Right renal pelvis (tissue), 4 donors: ENCODE data around the gene MAML2. TPM values are rescaled to one million over a fixed set of nuclear protein-coding genes. Genes with fewer than 3 reads are reported as not detected.
A peak's percentile ranks its signal among the peaks of the same experiment; 100 is the strongest.

Source experiments
- DNase-seq, 4 donors: peaks; one replicate each; pipeline ENCODE4 v3.0.0-alpha.2; 2013; ENCODE audit warnings: low read depth in 4 of 4, low spot score in 3 of 4, missing footprints in 1 of 4
- polyA plus RNA-seq, 4 donors: library from polyadenylated mRNA; unstranded; fragments of 120-200 nt; gene quantifications; one replicate each; pipeline ENCODE4 v1.2.1, GENCODE V29; 2013; ENCODE audit not compliant: insufficient read length in 4 of 4

MAML2 gene
- 10 to 100 TPM; 28.0 to 34.9 (median 33.1) TPM for polyA plus RNA-seq

GRCh38 chr11:96342961-96343711 lies at the start of gene MAML2:
MAML2 (minus strand) TSS chr11:96343195; CDS start chr11:96341895, 1,300 bp downstream.
- peak; percentile 80 to 90 (median 87) for DNase-seq

GRCh38 chr11:96391698-96392307 lies 48.8 kb upstream of the MAML2 start:
- no peak for DNase-seq

GRCh38 chr11:96390488-96390792 lies 47.4 kb upstream of the MAML2 start:
- DNase-seq = peak in 1 of 4 donors; percentile 10

GRCh38 chr11:96389720-96390487 lies 46.9 kb upstream of the MAML2 start, which contains the start of the genes CCDC82 and JRKL:
CCDC82 (minus strand) TSS chr11:96389912; CDS start chr11:96384747, 5,165 bp downstream.
JRKL (plus strand) TSS chr11:96390013; CDS start chr11:96390650, 637 bp downstream.
- DNase-seq = peak; percentile 90 to 96 (median 94)

- DNase-seq = peak in 3 of 4 donors; percentile 49 to 63 (median 62)
Measured at GRCh38 chr11:96388891-96389719, 46.1 kb upstream of the MAML2 start.

- DNase-seq = no peak
Measured at GRCh38 chr11:96385187-96385586, 42.2 kb upstream of the MAML2 start.

GRCh38 chr11:96384156-96384555 lies 41.2 kb upstream of the MAML2 start:
- no peak for DNase-seq

- DNase-seq = no peak
Measured at GRCh38 chr11:96376796-96377195, 33.8 kb upstream of the MAML2 start.

GRCh38 chr11:96373826-96374225 lies 30.8 kb upstream of the MAML2 start:
- no peak for DNase-seq

GRCh38 chr11:96367342-96367741 lies 24.3 kb upstream of the MAML2 start:
- DNase-seq = no peak

GRCh38 chr11:96366024-96366423 lies 23.0 kb upstream of the MAML2 start:
- DNase-seq = no peak

- no peak for DNase-seq
Measured at GRCh38 chr11:96365493-96365892, 22.5 kb upstream of the MAML2 start.

GRCh38 chr11:96361778-96362177 lies 18.8 kb upstream of the MAML2 start:
- no peak for DNase-seq

GRCh38 chr11:96358321-96358720 lies 15.3 kb upstream of the MAML2 start:
- DNase-seq = no peak

GRCh38 chr11:96357794-96358193 lies 14.8 kb upstream of the MAML2 start:
- DNase-seq = no peak

- DNase-seq = no peak
Measured at GRCh38 chr11:96356848-96357247, 13.9 kb upstream of the MAML2 start.

GRCh38 chr11:96342014-96342960 lies 708 bp downstream of the MAML2 start:
- DNase-seq = no peak

- no peak for DNase-seq
Measured at GRCh38 chr11:96341211-96342013, 1.6 kb downstream of the MAML2 start.

- no peak for DNase-seq
Measured at GRCh38 chr11:96340555-96340885, 2.5 kb downstream of the MAML2 start.
